ENCODE results near the gene PYM1. TPM values are rescaled to one million over a fixed set of nuclear protein-coding genes. Genes with fewer than 3 reads are reported as not detected.
"Not testable (repeated sequence)": the region's sequence is repeated elsewhere in the genome, so short reads cannot be mapped to it uniquely, and the experiment has no call there.

PYM1 gene
- total and polyA plus RNA-seq, 2 of the 8 experiments (the other 6 are each of a cell fraction or from before 2014, with no cell fraction given), result 38.7 to 58.5 TPM

GRCh38 chr12:55874443-55874842 lies 53.3 kb downstream of the PYM1 start (continued):
- no peak for TF ChIP-seq RFX5 (IDR thresholded peaks at IDR 0.05; ENCODE audit: borderline replicate concordance, low read depth, low read length)

- H2BK5ac ChIP-seq (ENCODE audit: low read depth, low read length); FAIRE-seq; H3K4ac ChIP-seq (replicated peaks; ENCODE audit: insufficient read length, low read depth, low read length); H3K23me2 ChIP-seq (ENCODE audit: low read depth, low read length); H2BK15ac ChIP-seq (ENCODE audit: low read length); H3K27ac ChIP-seq (ENCODE audit: low read depth, low read length); H2BK20ac ChIP-seq (ENCODE audit: low read length); H3K4me1 ChIP-seq (replicated peaks in 1 of 4; ENCODE audit: control insufficient read depth in 3 of 4, insufficient read depth in 4 of 4, low read length in 3 of 4); H3K56ac ChIP-seq (replicated peaks; ENCODE audit: insufficient read length, low read depth, low read length); H3K4me2 ChIP-seq (ENCODE audit: insufficient read depth in 1 of 2, low read depth in 2 of 2, low read length in 2 of 2); H4K8ac ChIP-seq (ENCODE audit: extremely low read depth, insufficient read depth, low read length); H3K36me3 ChIP-seq (ENCODE audit: control insufficient read depth in 2 of 4, insufficient read depth in 4 of 4, low read length in 3 of 4); H2BK12ac ChIP-seq (ENCODE audit: low read depth, low read length); H3K79me2 ChIP-seq (ENCODE audit: control insufficient read depth in 1 of 2, insufficient read depth in 2 of 2, low read length in 2 of 2); H3K14ac ChIP-seq (ENCODE audit: insufficient read length); H4K91ac ChIP-seq (replicated peaks; ENCODE audit: insufficient read length, low read length); H3K9ac ChIP-seq (replicated peaks in 1 of 4; ENCODE audit: extremely low read depth in 1 of 4, low read depth in 3 of 4, low read length in 3 of 4); H3K9me3 ChIP-seq (ENCODE audit: insufficient read depth in 2 of 2, low read depth in 1 of 2, low read length in 1 of 2); H3K23ac ChIP-seq (ENCODE audit: insufficient read length); H2AK5ac ChIP-seq (ENCODE audit: low read depth, low read length); H2AFZ ChIP-seq (ENCODE audit: low read length); H3K4me3 ChIP-seq (ENCODE audit: extremely low read depth in 1 of 4, insufficient read depth in 2 of 4, low read depth in 3 of 4, low read length in 4 of 4); H2BK120ac ChIP-seq (replicated peaks; ENCODE audit: low read depth, low read length); DNase-seq (ENCODE audit: low read depth in 1 of 2, low spot score in 2 of 2); H3K18ac ChIP-seq (ENCODE audit: extremely low read depth, low read length); H3K79me1 ChIP-seq (ENCODE audit: low read depth, low read length); H3K27me3 ChIP-seq (replicated peaks in 1 of 4; ENCODE audit: control insufficient read depth in 3 of 4, extremely low read depth in 1 of 4, insufficient read depth in 3 of 4, low read length in 3 of 4); H4K5ac ChIP-seq (ENCODE audit: insufficient read length, low read depth, low read length); CTCF ChIA-PET (ENCODE audit: partially characterized antibody); H4K20me1 ChIP-seq (replicated peaks in 1 of 2; ENCODE audit: control insufficient read depth in 1 of 2, insufficient read depth in 2 of 2, low read length in 2 of 2): not testable (repeated sequence)
- POLR2A ChIA-PET (ENCODE audit: partially characterized antibody), result interaction anchor here (1.4 kb wide), 1 partner anchor 17 kb away, joined by 3 read pairs; no protein-coding TSS in a partner anchor
- 96% methylated on average over 3 of the region's 3 CpGs; no CpG with 5 or more reads in 1 of the 2 experiments for WGBS, 2 experiments (ENCODE audit: extremely low coverage in 1 of 2, insufficient coverage in 1 of 2, insufficient read length in 1 of 2, insufficient replicate concordance in 2 of 2, low coverage in 1 of 2, low lambda C conversion rate in 2 of 2, missing lambda C conversion rate in 1 of 2)
Observed at GRCh38 chr12:55866454-55867004, 61.2 kb downstream of the PYM1 start.

Measured in H1 (cell line).